HL-60 (cell line): ENCODE results near the gene MAPK7.

Experiments used
- DNase-seq, 2 experiments: peaks; one replicate each; pipeline ENCODE4 v3.0.0-alpha.2; 2010 to 2020; ENCODE audit warnings: low read depth in 1 of 2, low spot score in 1 of 2
- H3K27ac ChIP-seq: fragments of 250-450 bp; sonication (Bioruptor Pico); replicated peaks from 2 replicates; pipeline ENCODE4 v1.5.1; 2020; ENCODE audit warnings: mild to moderate bottlenecking, moderate library complexity
- H3K27me3 ChIP-seq: fragments of 250-450 bp; sonication (Bioruptor Pico); 2 replicates; pipeline ENCODE4 v1.5.1; 2021; ENCODE audit warnings: mild to moderate bottlenecking, moderate library complexity; ENCODE audit not compliant: insufficient read depth, poor library complexity, severe bottlenecking
- H3K4me3 ChIP-seq: replicated peaks from 2 replicates; pipeline ENCODE4 v1.5.1; 2011; ENCODE audit warnings: mild to moderate bottlenecking, control low read depth, low read length; ENCODE audit not compliant: insufficient read depth
- CTCF ChIP-seq: IDR thresholded peaks from one replicate; pipeline ENCODE4 v1.5.1; 2011; ENCODE audit warnings: low read length, control low read depth, inconsistent platforms; ENCODE audit not compliant: insufficient read depth
- GABPA ChIP-seq: IDR thresholded peaks from 2 replicates; pipeline ENCODE4 v1.6.1; 2012; ENCODE audit warnings: low read depth
- POLR2AphosphoS5 ChIP-seq: IDR thresholded peaks from 2 replicates; pipeline ENCODE4 v1.6.1; 2012; ENCODE audit warnings: low read depth
- REST ChIP-seq: IDR thresholded peaks from 2 replicates; pipeline ENCODE4 v1.6.1; 2012; ENCODE audit warnings: low read depth; ENCODE audit not compliant: insufficient replicate concordance
- SPI1 ChIP-seq: IDR thresholded peaks from 2 replicates; pipeline ENCODE4 v1.6.1; 2012; ENCODE audit warnings: low read depth, mild to moderate bottlenecking, borderline replicate concordance

MAPK7 gene

GRCh38 chr17:19334331-19334730 lies 44.0 kb upstream of the MAPK7 start:
- Histone ChIP-seq H3K27ac (no peak overlapping the region), H3K4me3 (no peak overlapping the region), H3K27me3 (no peaks in the 10 kb centered on the region)
- DNase-seq = no peak
- TF ChIP-seq CTCF (no peak), GABPA (no peak), SPI1 (no peak), POLR2AphosphoS5 (no peak), REST (no peak)

DNA sequence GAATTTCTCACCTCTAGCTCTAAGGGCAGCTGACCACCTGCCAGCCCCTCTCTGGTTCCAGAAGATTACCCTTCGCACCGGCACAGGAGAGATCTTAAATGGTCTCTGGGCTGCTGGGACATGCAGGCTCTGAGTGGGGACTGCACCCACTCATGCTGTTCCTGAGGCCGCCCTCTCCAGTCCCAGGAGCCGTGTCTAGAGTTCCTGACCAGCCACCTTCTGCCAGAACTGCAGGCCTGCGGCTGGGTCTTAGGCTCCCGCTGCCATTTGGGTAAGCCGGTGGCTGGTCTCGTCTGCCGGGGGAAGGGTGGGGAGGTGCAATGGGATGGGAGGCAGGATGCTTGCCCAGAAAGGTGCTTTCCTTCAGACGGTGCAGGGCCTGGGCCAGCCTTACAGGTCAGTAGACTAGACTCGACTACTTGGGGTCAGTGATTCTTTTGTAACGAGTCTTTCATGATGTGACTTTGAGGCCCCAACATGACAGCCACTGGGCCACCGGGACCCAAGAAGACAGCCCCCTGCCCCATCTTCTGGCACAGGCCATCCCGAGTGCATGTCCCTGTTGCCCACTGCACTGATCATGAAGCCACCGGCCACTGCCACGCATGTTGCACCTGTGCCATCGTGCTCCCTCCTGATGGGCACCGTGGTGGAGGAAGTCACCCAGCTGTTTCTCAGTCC lies 42.2 kb upstream of the MAPK7 start:
- Histone ChIP-seq H3K27ac (no peak overlapping the region), H3K27me3 (no peaks in the 10 kb centered on the region), H3K4me3 (no peak overlapping the region)
- no peak for DNase-seq
- TF ChIP-seq SPI1 (no peak), CTCF (no peak), POLR2AphosphoS5 (no peak), REST (no peak), GABPA (no peak)

DNA sequence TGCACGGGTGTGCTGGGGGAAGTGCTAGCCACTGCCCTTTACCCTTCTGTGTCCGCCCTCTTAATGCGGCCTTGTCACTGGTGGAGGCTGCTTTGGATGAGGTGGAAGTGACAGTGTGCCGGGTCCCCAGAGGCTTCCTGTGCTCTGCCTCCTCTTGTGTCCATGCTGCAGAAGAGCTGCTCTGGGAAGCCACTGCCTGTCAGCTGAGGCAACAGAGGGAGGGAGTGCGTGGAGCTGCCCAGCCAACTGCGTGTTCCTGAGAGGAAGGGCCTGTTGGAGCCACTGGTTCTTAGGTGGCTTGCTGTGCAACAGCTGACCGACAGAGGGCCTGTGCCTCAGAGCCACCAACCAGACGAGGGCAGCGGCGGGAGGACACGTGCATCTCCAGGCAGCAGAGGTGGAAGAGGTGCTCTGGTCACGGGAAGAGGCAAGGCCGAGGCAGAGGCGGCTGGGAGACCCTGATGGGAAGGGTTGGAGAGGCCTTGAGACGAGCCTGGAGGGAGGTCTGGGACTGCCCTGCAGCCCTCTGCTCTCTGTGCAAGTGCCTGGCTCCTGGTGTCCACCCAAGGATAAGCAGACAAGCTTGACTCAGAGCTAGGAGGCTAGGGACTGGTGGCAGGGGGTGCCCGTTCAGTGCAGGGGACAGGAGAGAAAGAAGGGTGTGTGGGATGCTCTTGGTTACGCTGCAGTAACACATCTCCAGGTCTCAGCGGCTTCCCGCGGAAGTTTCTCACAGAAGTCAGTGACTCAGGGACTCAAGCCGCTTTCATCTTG lies 41.2 kb upstream of the MAPK7 start:
- Histone ChIP-seq H3K27ac (no peak overlapping the region), H3K27me3 (no peaks in the 10 kb centered on the region), H3K4me3 (no peak overlapping the region)
- TF ChIP-seq POLR2AphosphoS5 (no peak), GABPA (no peak), SPI1 (no peak), CTCF (no peak), REST (no peak)
- no peak for DNase-seq
